Activated CD4-positive, alpha-beta T cell treated with anti-CD3 and anti-CD28 coated beads for 48 hours (primary cell): ENCODE results near the gene SMS.

Experiments used
- DNase-seq: peaks from one replicate; pipeline ENCODE4 v3.0.0-alpha.2; 2020

Gene SMS

DNA sequence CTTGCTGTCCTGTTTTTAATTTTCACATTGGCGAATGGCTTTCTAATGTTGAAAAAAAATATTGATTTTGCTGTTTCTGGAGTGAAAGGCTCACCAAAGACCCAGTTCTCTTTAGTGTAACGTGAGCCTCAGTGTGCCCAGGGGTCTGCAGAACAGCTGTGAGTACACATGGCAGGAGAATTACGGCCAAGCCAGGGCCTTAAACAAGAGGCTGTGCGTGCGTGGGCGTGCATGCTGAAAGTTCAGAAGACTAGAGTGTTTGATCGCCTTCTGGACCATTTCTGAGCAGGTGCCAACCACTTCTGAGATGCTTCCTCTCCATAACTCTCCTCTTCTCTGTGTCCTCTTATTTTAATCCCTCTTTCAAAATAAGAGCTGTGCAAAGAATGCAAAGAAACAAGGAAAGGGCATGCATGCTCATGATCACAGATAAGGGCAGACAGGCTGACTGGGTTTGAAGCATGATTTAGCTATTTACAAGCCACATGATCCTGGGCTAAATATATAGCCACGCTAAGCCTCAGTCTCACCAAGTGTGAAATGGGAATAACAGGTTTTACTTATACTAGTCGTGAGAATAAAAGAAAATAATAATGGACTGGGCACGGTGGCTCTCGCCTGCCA is 101.5 kb downstream of the SMS start:
- peak; percentile 38 for DNase-seq

GRCh38 chrX:22043872-22044271 is 103.4 kb downstream of the SMS start:
- DNase-seq = no peak
